Trophoblast cell (in vitro differentiated cells and primary cell): ENCODE measurements around the gene G2E3.
A peak's percentile ranks its signal among the peaks of the same experiment; 100 is the strongest.

Source experiments
- DNase-seq, 2 donors: peaks; one replicate each; pipeline ENCODE4 v3.0.0-alpha.2; 2016
- H2AFZ ChIP-seq: 2 replicates; pipeline ENCODE4 v1.6.1; 2013; ENCODE audit warnings: low read length, moderate library complexity, mild to moderate bottlenecking; ENCODE audit not compliant: insufficient read depth, poor library complexity
- H2AK5ac ChIP-seq: 2 replicates; pipeline ENCODE4 v1.6.1; 2013; ENCODE audit warnings: mild to moderate bottlenecking, low read length
- H2BK120ac ChIP-seq: 2 replicates; pipeline ENCODE4 v1.6.1; 2013; ENCODE audit warnings: low read length, mild to moderate bottlenecking, moderate library complexity; ENCODE audit not compliant: insufficient read depth, poor library complexity
- H2BK12ac ChIP-seq: 2 replicates; pipeline ENCODE4 v1.6.1; 2013; ENCODE audit warnings: mild to moderate bottlenecking, low read length, moderate library complexity
- H2BK5ac ChIP-seq: 2 replicates; pipeline ENCODE4 v1.6.1; 2013; ENCODE audit warnings: low read length, low read depth, moderate library complexity, mild to moderate bottlenecking; ENCODE audit not compliant: poor library complexity
- H3K14ac ChIP-seq: 2 replicates; pipeline ENCODE4 v1.6.1; 2013; ENCODE audit warnings: mild to moderate bottlenecking, low read length
- H3K18ac ChIP-seq: 2 replicates; pipeline ENCODE4 v1.6.1; 2013; ENCODE audit warnings: mild to moderate bottlenecking, low read length
- H3K23ac ChIP-seq: 2 replicates; pipeline ENCODE4 v1.6.1; 2013; ENCODE audit warnings: low read length
- H3K27ac ChIP-seq: 2 replicates; pipeline ENCODE4 v1.5.1; 2013; ENCODE audit warnings: low read depth, mild to moderate bottlenecking, inconsistent platforms, low read length, moderate library complexity
- H3K27me3 ChIP-seq: 2 replicates; pipeline ENCODE4 v1.6.1; 2013; ENCODE audit warnings: inconsistent platforms, mild to moderate bottlenecking, low read length, moderate library complexity; ENCODE audit not compliant: insufficient read depth
- H3K36me3 ChIP-seq, 2 experiments: 1 replicate in 1 of 2; 2 replicates in 1 of 2; pipeline ENCODE4 v1.6.1; 2013; ENCODE audit warnings: low read length in 2 of 2, mild to moderate bottlenecking in 2 of 2, moderate library complexity in 1 of 2; ENCODE audit not compliant: insufficient read depth in 2 of 2, control insufficient read depth in 1 of 2
- H3K4ac ChIP-seq: 2 replicates; pipeline ENCODE4 v1.6.1; 2013; ENCODE audit warnings: low read depth, mild to moderate bottlenecking, low read length, moderate library complexity
- H3K4me1 ChIP-seq, 2 experiments: 1 replicate in 1 of 2; 2 replicates in 1 of 2; pipeline ENCODE4 v1.6.1; 2013; ENCODE audit warnings: low read length in 2 of 2, mild to moderate bottlenecking in 2 of 2, moderate library complexity in 1 of 2; ENCODE audit not compliant: insufficient read depth in 2 of 2, control insufficient read depth in 1 of 2
- H3K4me2 ChIP-seq: 2 replicates; pipeline ENCODE4 v1.6.1; 2013; ENCODE audit warnings: inconsistent platforms, mild to moderate bottlenecking, low read length, moderate library complexity
- H3K4me3 ChIP-seq: 2 replicates; pipeline ENCODE4 v1.5.1; 2013; ENCODE audit warnings: mild to moderate bottlenecking, low read depth, low read length, inconsistent platforms
- H3K79me1 ChIP-seq: one replicate; pipeline ENCODE4 v1.6.1; 2013; ENCODE audit warnings: low read length
- H3K79me2 ChIP-seq: 2 replicates; pipeline ENCODE4 v1.6.1; 2013; ENCODE audit warnings: low read length, mild to moderate bottlenecking; ENCODE audit not compliant: control insufficient read depth, insufficient read depth, poor library complexity
- H3K9ac ChIP-seq: 2 replicates; pipeline ENCODE4 v1.6.1; 2013; ENCODE audit warnings: mild to moderate bottlenecking, low read length
- H3K9me3 ChIP-seq: 2 replicates; pipeline ENCODE4 v1.6.1; 2013; ENCODE audit warnings: low read depth, mild to moderate bottlenecking, control low read depth, inconsistent platforms, low read length; ENCODE audit not compliant: insufficient read depth
- H4K12ac ChIP-seq: 2 replicates; pipeline ENCODE4 v1.6.1; 2013; ENCODE audit warnings: low read depth, mild to moderate bottlenecking, low read length, moderate library complexity
- H4K8ac ChIP-seq: 2 replicates; pipeline ENCODE4 v1.6.1; 2013; ENCODE audit warnings: low read depth, mild to moderate bottlenecking, low read length, moderate library complexity
- H4K91ac ChIP-seq: one replicate; pipeline ENCODE4 v1.6.1; 2013; ENCODE audit warnings: low read depth, mild to moderate bottlenecking, low read length, moderate library complexity
- WGBS: extraction: QIAGEN DNeasy Blood & Tissue Kit; methylation state at CpG from one replicate; pipeline ENCODE4 v1.1.7; 2013; ENCODE audit warnings: missing lambda C conversion rate; ENCODE audit not compliant: insufficient read length, insufficient coverage; ENCODE audit errors: extremely low coverage; 5-methylcytosine and 5-hydroxymethylcytosine counted together

Gene G2E3

GRCh38 chr14:30528119-30528518 is 30.8 kb upstream of the G2E3 start:
- no peak overlapping the region for H4K12ac ChIP-seq
- no peak overlapping the region for H3K14ac ChIP-seq
- H2AFZ ChIP-seq, result no peak overlapping the region
- H3K23ac ChIP-seq, result no peak overlapping the region
- DNase-seq, result no peak
- no peak overlapping the region for H2BK12ac ChIP-seq
- no peaks in the 10 kb centered on the region for H3K27me3 ChIP-seq
- H2BK5ac ChIP-seq, result no peak overlapping the region
- H3K79me2 ChIP-seq, result no peaks in the 10 kb centered on the region
- H3K36me3 ChIP-seq, result no peaks in the 10 kb centered on the region
- no peak overlapping the region for H2BK120ac ChIP-seq
- no peak overlapping the region for H3K9ac ChIP-seq
- H3K4me1 ChIP-seq, result no peaks in the 10 kb centered on the region
- H3K79me1 ChIP-seq, result no peaks in the 10 kb centered on the region
- H4K8ac ChIP-seq, result no peak overlapping the region
- H2AK5ac ChIP-seq, result no peak overlapping the region
- H3K4me2 ChIP-seq, result no peak overlapping the region
- no peak overlapping the region for H3K4ac ChIP-seq
- no peak overlapping the region for H3K4me3 ChIP-seq
- H3K27ac ChIP-seq, result no peak overlapping the region
- WGBS, result no CpG with 5 or more reads among the region's 5 CpGs
- no peak overlapping the region for H3K18ac ChIP-seq
- H4K91ac ChIP-seq, result no peak overlapping the region
- H3K9me3 ChIP-seq, result no peaks in the 10 kb centered on the region

DNA sequence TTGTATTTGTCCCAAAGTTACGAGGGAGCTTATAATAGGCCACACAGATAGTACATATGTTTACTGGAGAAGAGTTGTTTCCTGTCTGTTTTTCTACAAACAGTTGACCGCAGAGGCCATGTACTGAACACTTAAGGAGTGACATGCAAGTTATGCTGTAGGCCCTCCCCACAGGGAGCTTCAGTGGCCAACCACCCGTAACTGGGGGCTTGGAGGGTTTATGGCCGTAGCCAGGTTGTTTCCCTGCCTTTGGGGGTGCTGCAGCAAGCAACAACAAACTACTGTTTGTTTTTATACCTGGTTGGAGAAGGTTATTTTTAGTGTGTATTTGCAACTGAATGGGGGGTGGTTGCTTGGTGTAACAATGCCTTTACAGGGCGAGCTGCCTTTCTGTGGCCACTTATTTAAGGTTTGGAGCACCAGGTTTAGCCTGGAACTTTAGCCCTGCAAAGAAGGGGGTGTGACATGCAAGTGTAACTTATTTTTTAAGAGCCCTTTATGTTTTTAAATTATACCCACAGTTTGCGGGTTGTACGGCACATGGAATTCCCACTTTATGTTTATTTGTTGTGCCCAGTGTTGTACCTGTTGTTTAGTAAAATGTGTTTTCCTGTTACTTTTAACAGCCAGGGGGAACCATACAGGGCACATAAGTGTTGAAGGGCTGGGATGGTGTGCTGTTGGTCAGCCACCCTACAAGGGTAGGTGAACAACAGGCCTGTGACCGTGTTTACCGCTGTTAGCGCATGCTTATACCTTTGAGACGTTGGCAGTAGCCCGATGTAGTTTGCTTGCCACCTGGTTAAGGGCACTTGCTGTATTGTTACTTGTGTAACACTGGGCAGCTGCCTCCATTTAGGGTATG is 29.9 kb upstream of the G2E3 start:
- no CpG with 5 or more reads among the region's 12 CpGs for WGBS
- H3K79me2 ChIP-seq, result no peaks in the 10 kb centered on the region

GRCh38 chr14:30532264-30532663 is 26.7 kb upstream of the G2E3 start:
- no peak overlapping the region for H2BK12ac ChIP-seq
- H3K4me2 ChIP-seq, result no peak overlapping the region
- no peak for DNase-seq
- no peak overlapping the region for H3K4ac ChIP-seq
- no peak overlapping the region for H2AFZ ChIP-seq
- no peak overlapping the region for H2BK5ac ChIP-seq
- peak overlapping the region; percentile 76 for H3K23ac ChIP-seq
- H4K8ac ChIP-seq, result no peak overlapping the region
- H4K91ac ChIP-seq, result no peak overlapping the region
- H3K36me3 ChIP-seq, result no peaks in the 10 kb centered on the region
- no peaks in the 10 kb centered on the region for H3K4me1 ChIP-seq
- no CpG with 5 or more reads among the region's 5 CpGs for WGBS
- H4K12ac ChIP-seq, result no peak overlapping the region
- H3K27ac ChIP-seq, result no peak overlapping the region
- no peak overlapping the region for H3K4me3 ChIP-seq
- no peak overlapping the region for H3K18ac ChIP-seq
- H2BK120ac ChIP-seq, result no peak overlapping the region
- H3K9me3 ChIP-seq, result no peaks in the 10 kb centered on the region
- no peak overlapping the region for H3K14ac ChIP-seq
- no peak overlapping the region for H3K9ac ChIP-seq
- no peaks in the 10 kb centered on the region for H3K79me1 ChIP-seq
- no peaks in the 10 kb centered on the region for H3K27me3 ChIP-seq
- no peak overlapping the region for H2AK5ac ChIP-seq
- no peaks in the 10 kb centered on the region for H3K79me2 ChIP-seq

More for the DNA sequence above, 29.9 kb upstream of the G2E3 start:
- Histone ChIP-seq H3K4ac (no peak overlapping the region), H3K27me3 (no peaks in the 10 kb centered on the region), H3K14ac (no peak overlapping the region), H2BK5ac (no peak overlapping the region), H3K79me1 (no peaks in the 10 kb centered on the region), H2BK120ac (no peak overlapping the region), H4K8ac (no peak overlapping the region), H3K18ac (no peak overlapping the region), H3K4me1 (no peaks in the 10 kb centered on the region), H3K4me3 (no peak overlapping the region), H2AFZ (no peak overlapping the region), H4K12ac (no peak overlapping the region), H3K36me3 (no peaks in the 10 kb centered on the region), H2AK5ac (no peak overlapping the region), H3K23ac (no peak overlapping the region), H4K91ac (no peak overlapping the region), H3K9me3 (no peaks in the 10 kb centered on the region), H3K4me2 (no peak overlapping the region), H2BK12ac (no peak overlapping the region), H3K27ac (no peak overlapping the region), H3K9ac (no peak overlapping the region)
- no peak for DNase-seq

DNA sequence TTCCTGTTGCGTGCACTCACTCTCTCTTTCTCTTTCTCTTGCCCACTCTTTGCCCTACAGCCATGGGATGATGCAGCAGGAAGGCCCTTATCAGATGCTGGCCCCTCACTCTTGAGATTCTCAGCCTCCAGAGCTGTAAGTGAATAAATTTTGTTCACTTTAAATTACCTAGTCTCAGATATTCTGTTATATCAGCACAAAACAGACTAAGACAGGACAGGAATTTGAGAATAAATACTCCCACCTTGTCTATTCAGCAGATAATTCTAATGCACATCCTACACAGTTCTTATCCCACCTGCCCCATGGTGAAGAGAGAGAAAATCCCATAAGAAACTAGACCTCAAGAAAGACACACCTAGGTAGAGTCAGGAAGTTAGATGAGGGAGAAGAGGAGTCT is 25.8 kb upstream of the G2E3 start:
- Histone ChIP-seq H3K4ac (no peak overlapping the region), H3K18ac (no peak overlapping the region), H2BK120ac (no peak overlapping the region), H2BK12ac (no peak overlapping the region), H4K8ac (no peak overlapping the region), H3K4me1 (no peaks in the 10 kb centered on the region), H3K23ac (no peak overlapping the region), H3K14ac (no peak overlapping the region), H3K79me1 (no peaks in the 10 kb centered on the region), H3K9me3 (no peaks in the 10 kb centered on the region), H2AFZ (no peak overlapping the region), H4K12ac (no peak overlapping the region), H3K27ac (no peak overlapping the region), H3K9ac (no peak overlapping the region), H3K4me2 (no peak overlapping the region), H4K91ac (no peak overlapping the region), H2AK5ac (no peak overlapping the region), H3K36me3 (no peaks in the 10 kb centered on the region), H3K4me3 (no peak overlapping the region), H3K27me3 (no peaks in the 10 kb centered on the region), H3K79me2 (no peaks in the 10 kb centered on the region), H2BK5ac (no peak overlapping the region)
- WGBS, result no CpG with 5 or more reads among the region's 1 CpG
- DNase-seq, result no peak
